Sigmoid colon (tissue), 7 donors: ENCODE measurements around the gene CPE. TPM values are rescaled to one million over a fixed set of nuclear protein-coding genes. Genes with fewer than 3 reads are reported as not detected.

ENCODE experiments used
- DNase-seq: peaks from one replicate; pipeline ENCODE4 v3.0.0-alpha.2; 2019
- H3K27ac ChIP-seq, 4 donors: fragments of 200-600 bp; sonication (generic); one replicate each; pipeline ENCODE4 v1.5.1; 2016 to 2019; ENCODE audit warnings: mild to moderate bottlenecking in 1 of 4
- H3K27me3 ChIP-seq, 3 donors: fragments of 200-600 bp; sonication (generic); one replicate each; pipeline ENCODE4 v1.5.1; 2019; ENCODE audit warnings: mild to moderate bottlenecking in 1 of 3
- H3K36me3 ChIP-seq, 4 donors: fragments of 200-600 bp; sonication (generic); one replicate each; pipeline ENCODE4 v1.5.1; 2016 to 2019
- H3K4me1 ChIP-seq, 4 donors: fragments of 200-600 bp; sonication (generic); one replicate each; pipeline ENCODE4 v1.5.1; 2017 to 2019
- H3K4me3 ChIP-seq, 4 donors: fragments of 200-600 bp; sonication (generic); one replicate each; pipeline ENCODE4 v1.5.1; 2017 to 2019; ENCODE audit warnings: mild to moderate bottlenecking in 2 of 4, moderate library complexity in 1 of 4
- H3K9me3 ChIP-seq, 4 donors: fragments of 200-600 bp in 3 of 4; sonication (generic) in 3 of 4; one replicate each; pipeline versions ENCODE4 v1.5.1 to v1.6.1; 2013 to 2019
- EP300 ChIP-seq, 4 donors: sonication (generic); formaldehyde crosslinking; IDR thresholded peaks; one replicate each; pipeline ENCODE4 v1.6.1; 2017; ENCODE audit warnings: antibody characterized with exemption in 4 of 4
- POLR2A ChIP-seq, 2 donors: fragments of 450-650 bp; IDR thresholded peaks; one replicate each; pipeline ENCODE4 v1.6.1; 2016; ENCODE audit warnings: antibody characterized with exemption in 2 of 2, mild to moderate bottlenecking in 2 of 2, moderate library complexity in 2 of 2
- POLR2AphosphoS5 ChIP-seq, 4 donors: sonication (generic); formaldehyde crosslinking; IDR thresholded peaks; one replicate each; pipeline ENCODE4 v1.6.1; 2017; ENCODE audit warnings: antibody characterized with exemption in 4 of 4
- WGBS, 2 donors: extraction: QIAGEN DNeasy Blood & Tissue Kit; methylation state at CpG; one replicate each; pipeline ENCODE4 v1.1.7; 2013; 5-methylcytosine and 5-hydroxymethylcytosine counted together
- intact Hi-C: fragments of 100-400 bp; cut with DNase I; formaldehyde crosslinking; loops from one replicate; pipeline ENCODE4 v1.15.1; 2023
- polyA plus RNA-seq, 3 donors: library from polyadenylated mRNA; stranded (reverse); fragments of 200-250 nt; gene quantifications; one replicate each; pipeline ENCODE4 v1.2.3, GENCODE V29; 2013
- total RNA-seq, 4 donors: library from RNA; depleted of rRNA; stranded (reverse); fragments of >200 nt; gene quantifications; one replicate each; pipeline ENCODE4 v1.1.0, GENCODE V29; 2016
- TF ChIP-seq, protein P1 (sequence below), 4 experiments: fragments of 450-650 bp in 3 of 4; fragments of 200-600 bp in 1 of 4; IDR thresholded peaks; one replicate each; pipeline ENCODE4 v1.5.1; 2016 to 2019; ENCODE audit warnings: antibody characterized with exemption in 4 of 4, mild to moderate bottlenecking in 3 of 4, moderate library complexity in 2 of 4
- donor health status: healthy with polysubstance abuse.
- donor health status: Bipolar disorder and iron deficiency.
- donor health status: healthy.

Gene CPE
- total and polyA plus RNA-seq, 7 donors = 5.4 to 64.5 (median 31.8) TPM

DNA sequence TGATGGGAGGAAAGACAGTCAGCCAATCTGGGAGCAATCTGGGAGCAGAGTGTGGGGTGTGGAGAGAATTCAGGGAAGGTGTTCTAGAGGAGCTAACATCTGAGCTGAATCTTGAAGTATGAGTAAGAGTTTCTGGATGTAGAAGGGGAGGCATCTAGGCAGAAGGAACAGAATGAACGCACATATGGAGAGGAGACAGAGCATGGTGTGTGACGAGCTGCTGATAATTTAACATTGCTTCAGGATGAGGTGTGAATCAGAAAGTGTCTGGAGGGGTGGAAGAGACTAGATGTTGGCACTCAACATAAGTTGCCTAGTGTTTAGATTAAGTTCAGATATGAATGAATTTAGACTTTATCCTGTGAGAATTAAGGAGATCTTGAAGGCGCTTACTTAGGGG, 58.9 kb downstream of the CPE start:
- peaks cover 0 to 17% (median 14%) of the 10 kb centered on the region in 4 donors for H3K4me1 ChIP-seq
- H3K9me3 ChIP-seq = no peaks in the 10 kb centered on the region
- H3K27ac ChIP-seq = no peak overlapping the region
- H3K27me3 ChIP-seq = no peaks in the 10 kb centered on the region
- intact Hi-C loops = no loop called here
- no peak for TF ChIP-seq EP300 (IDR thresholded peaks at IDR 0.05)
- no peak for TF ChIP-seq POLR2AphosphoS5 (IDR thresholded peaks at IDR 0.05)
- TF ChIP-seq, protein P1, sequence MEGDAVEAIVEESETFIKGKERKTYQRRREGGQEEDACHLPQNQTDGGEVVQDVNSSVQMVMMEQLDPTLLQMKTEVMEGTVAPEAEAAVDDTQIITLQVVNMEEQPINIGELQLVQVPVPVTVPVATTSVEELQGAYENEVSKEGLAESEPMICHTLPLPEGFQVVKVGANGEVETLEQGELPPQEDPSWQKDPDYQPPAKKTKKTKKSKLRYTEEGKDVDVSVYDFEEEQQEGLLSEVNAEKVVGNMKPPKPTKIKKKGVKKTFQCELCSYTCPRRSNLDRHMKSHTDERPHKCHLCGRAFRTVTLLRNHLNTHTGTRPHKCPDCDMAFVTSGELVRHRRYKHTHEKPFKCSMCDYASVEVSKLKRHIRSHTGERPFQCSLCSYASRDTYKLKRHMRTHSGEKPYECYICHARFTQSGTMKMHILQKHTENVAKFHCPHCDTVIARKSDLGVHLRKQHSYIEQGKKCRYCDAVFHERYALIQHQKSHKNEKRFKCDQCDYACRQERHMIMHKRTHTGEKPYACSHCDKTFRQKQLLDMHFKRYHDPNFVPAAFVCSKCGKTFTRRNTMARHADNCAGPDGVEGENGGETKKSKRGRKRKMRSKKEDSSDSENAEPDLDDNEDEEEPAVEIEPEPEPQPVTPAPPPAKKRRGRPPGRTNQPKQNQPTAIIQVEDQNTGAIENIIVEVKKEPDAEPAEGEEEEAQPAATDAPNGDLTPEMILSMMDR (IDR thresholded peaks at IDR 0.05) = no peak
- no peak for TF ChIP-seq POLR2A (IDR thresholded peaks at IDR 0.05)
- WGBS, 2 donors = 92 to 94% methylated on average over 3 of the region's 3 CpGs
- no peaks in the 10 kb centered on the region for H3K36me3 ChIP-seq
- no peak overlapping the region for H3K4me3 ChIP-seq
- DNase-seq = no peak

DNA sequence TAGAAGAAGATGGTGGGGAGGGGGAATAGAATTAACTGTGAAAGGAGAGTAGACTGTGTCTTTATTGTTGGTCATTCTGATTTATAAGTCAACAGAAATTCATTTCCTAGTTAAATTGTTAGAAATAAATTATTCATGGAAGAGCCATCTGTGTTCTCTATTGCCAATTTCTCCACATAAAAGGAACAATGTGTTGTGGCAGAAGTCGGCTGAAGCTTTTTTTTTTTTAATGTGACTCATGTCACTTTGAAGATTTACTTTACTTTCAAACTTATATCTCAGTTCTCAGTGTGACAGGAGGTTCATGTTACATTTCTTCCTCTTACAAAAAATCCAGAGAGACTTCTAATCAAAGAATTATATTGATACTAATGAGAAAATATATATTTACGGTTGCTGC, 60.5 kb downstream of the CPE start:
- Histone ChIP-seq H3K36me3 (no peaks in the 10 kb centered on the region), H3K4me3 (no peak overlapping the region), H3K27me3 (no peaks in the 10 kb centered on the region), H3K27ac (no peak overlapping the region), H3K4me1 (peaks cover 0 to 17% (median 14%) of the 10 kb centered on the region in 4 donors), H3K9me3 (no peaks in the 10 kb centered on the region)
- 63 to 69% methylated on average over 2 of the region's 2 CpGs for WGBS, 2 donors
- no peak for DNase-seq
- TF ChIP-seq POLR2A (IDR thresholded peaks at IDR 0.05) = no peak
- no peak for TF ChIP-seq POLR2AphosphoS5 (IDR thresholded peaks at IDR 0.05)
- no peak for TF ChIP-seq EP300 (IDR thresholded peaks at IDR 0.05)
- TF ChIP-seq, protein P1 (IDR thresholded peaks at IDR 0.05) = no peak
- intact Hi-C loops = no loop called here

DNA sequence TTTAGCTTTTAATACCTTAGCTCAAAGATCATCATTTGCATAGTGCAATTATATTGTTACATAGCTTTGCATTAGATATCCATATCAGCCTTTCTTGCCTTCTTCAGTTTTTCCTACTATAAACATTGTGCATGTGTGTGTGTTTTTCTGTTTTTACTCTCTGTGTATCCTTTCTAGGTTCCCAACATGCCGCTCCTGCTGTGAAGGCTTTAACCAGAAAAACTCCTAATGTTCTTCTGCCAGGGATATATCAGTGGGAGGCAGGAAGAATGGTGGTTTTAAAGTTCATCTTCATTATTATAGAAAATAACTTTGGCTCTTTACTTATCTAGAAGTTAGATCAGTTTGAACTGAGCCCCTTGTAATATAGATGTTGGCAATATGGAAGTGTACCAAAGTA, 61.2 kb downstream of the CPE start:
- intact Hi-C loops = no loop called here

DNA sequence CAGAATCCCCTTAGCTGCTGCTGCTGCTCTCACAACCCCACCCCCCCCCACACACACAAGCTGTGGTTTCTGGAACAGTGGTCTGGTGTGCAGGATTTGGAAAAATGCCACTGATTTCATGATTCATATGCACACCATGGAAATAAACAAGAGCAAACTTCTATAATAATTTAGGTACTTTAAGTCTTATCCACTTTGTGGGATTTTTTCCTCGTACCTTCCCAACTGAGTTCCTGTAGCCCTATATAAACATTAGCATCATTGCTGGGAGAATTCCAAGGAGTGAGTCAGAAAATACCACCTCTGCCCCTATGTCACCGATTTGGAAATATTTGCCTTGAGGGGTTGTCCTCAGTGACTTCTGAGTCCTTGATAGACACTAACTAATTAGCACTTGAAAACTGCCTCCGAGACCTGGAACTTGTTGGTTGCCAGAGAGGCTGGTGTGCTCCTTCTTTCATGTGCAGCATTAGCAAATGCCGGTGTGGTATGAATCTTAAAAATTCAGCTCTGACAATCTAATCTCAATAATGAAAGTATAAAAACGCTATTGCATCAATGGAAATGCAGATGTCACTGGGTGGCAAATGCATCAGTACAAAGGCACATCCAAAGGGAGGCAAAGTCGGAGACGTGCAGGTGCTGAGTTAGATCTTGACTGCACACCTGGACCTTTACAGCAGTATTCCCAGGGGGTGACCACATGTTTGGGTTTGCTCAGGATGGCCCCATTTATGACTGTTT, 61.8 kb downstream of the CPE start:
- H3K4me1 ChIP-seq = peaks cover 0 to 17% (median 14%) of the 10 kb centered on the region in 4 donors
- DNase-seq = no peak
- no peaks in the 10 kb centered on the region for H3K36me3 ChIP-seq
- H3K9me3 ChIP-seq = no peaks in the 10 kb centered on the region
- TF ChIP-seq POLR2A (IDR thresholded peaks at IDR 0.05) (no peak), POLR2AphosphoS5 (IDR thresholded peaks at IDR 0.05) (no peak), EP300 (IDR thresholded peaks at IDR 0.05) (no peak)
- TF ChIP-seq, protein P1 (IDR thresholded peaks at IDR 0.05) = no peak
- H3K27ac ChIP-seq = no peak overlapping the region
- H3K4me3 ChIP-seq = peak overlapping the region in 1 of 4 donors; percentile 16
- WGBS, 2 donors = 73 to 77% methylated on average over 7 of the region's 7 CpGs
- intact Hi-C loops = no loop called here
- no peaks in the 10 kb centered on the region for H3K27me3 ChIP-seq

More for the DNA sequence above, 61.2 kb downstream of the CPE start:
- no peaks in the 10 kb centered on the region for H3K27me3 ChIP-seq
- H3K4me3 ChIP-seq = no peak overlapping the region
- H3K4me1 ChIP-seq = peaks cover 0 to 17% (median 14%) of the 10 kb centered on the region in 4 donors
- DNase-seq = no peak
- H3K27ac ChIP-seq = no peak overlapping the region
- no peak for TF ChIP-seq POLR2AphosphoS5 (IDR thresholded peaks at IDR 0.05)
- no peak for TF ChIP-seq EP300 (IDR thresholded peaks at IDR 0.05)
- TF ChIP-seq, protein P1 (IDR thresholded peaks at IDR 0.05) = no peak
- no peak for TF ChIP-seq POLR2A (IDR thresholded peaks at IDR 0.05)
- no peaks in the 10 kb centered on the region for H3K36me3 ChIP-seq
- H3K9me3 ChIP-seq = no peaks in the 10 kb centered on the region
- 67 to 85% methylated on average over 1 of the region's 1 CpG for WGBS, 2 donors
